ENCODE measurements around the gene MAP3K12. TPM values are rescaled to one million over a fixed set of nuclear protein-coding genes. Genes with fewer than 3 reads are reported as not detected.

The MAP3K12 gene
- total and polyA plus RNA-seq, 2 of the 4 experiments (the other 2 are of a cell fraction): 29.0 to 52.5 TPM

DNA sequence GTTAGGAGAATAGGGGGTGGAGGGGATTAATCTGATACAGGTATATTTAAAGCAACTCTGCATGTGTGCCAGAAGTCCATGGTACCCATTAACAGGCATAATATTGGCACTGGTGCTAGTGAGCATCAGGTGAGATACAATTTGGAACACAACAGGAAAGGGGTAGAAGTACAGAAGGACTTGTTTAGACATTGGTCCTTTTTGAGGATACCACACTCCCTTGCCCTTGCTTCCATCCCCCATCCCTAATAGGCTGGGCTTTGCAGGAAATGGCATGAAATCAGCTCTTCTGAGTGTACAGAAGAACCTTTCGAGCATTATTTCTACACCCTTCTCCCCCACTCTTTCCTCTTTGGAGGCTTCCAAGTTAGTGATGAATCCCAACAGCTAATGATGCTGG, 31.0 kb downstream of the MAP3K12 start:
- H2BK15ac ChIP-seq (ENCODE audit: low read depth, low read length): no peak overlapping the region
- H4K8ac ChIP-seq (ENCODE audit: low read depth in 2 of 2, low read length in 2 of 2): no peak overlapping the region
- intact Hi-C loops (cut with micrococcal nuclease): no loop called here
- no peak overlapping the region for H2AK5ac ChIP-seq (ENCODE audit: low read depth, low read length)
- TF ChIP-seq, protein P1, sequence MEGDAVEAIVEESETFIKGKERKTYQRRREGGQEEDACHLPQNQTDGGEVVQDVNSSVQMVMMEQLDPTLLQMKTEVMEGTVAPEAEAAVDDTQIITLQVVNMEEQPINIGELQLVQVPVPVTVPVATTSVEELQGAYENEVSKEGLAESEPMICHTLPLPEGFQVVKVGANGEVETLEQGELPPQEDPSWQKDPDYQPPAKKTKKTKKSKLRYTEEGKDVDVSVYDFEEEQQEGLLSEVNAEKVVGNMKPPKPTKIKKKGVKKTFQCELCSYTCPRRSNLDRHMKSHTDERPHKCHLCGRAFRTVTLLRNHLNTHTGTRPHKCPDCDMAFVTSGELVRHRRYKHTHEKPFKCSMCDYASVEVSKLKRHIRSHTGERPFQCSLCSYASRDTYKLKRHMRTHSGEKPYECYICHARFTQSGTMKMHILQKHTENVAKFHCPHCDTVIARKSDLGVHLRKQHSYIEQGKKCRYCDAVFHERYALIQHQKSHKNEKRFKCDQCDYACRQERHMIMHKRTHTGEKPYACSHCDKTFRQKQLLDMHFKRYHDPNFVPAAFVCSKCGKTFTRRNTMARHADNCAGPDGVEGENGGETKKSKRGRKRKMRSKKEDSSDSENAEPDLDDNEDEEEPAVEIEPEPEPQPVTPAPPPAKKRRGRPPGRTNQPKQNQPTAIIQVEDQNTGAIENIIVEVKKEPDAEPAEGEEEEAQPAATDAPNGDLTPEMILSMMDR (conservative IDR thresholded peaks at IDR 0.05; ENCODE audit: low read depth, low read length): no peak
- TF ChIP-seq CEBPB (IDR thresholded peaks at IDR 0.05; ENCODE audit: low read depth, low read length) (no peak), POLR2A (IDR thresholded peaks at IDR 0.05; ENCODE audit: low read depth, low read length) (no peak), RFX5 (IDR thresholded peaks at IDR 0.05; ENCODE audit: low read depth, low read length) (no peak), CHD1 (IDR thresholded peaks at IDR 0.05; ENCODE audit: low read depth, low read length) (no peak), BHLHE40 (IDR thresholded peaks at IDR 0.05; ENCODE audit: low read depth, low read length) (no peak), MAZ (IDR thresholded peaks at IDR 0.05; ENCODE audit: borderline replicate concordance, low read depth, low read length) (no peak), MAFK (IDR thresholded peaks at IDR 0.05; ENCODE audit: low read depth, low read length) (no peak), SMC3 (IDR thresholded peaks at IDR 0.05; ENCODE audit: low read depth, low read length) (no peak), FOS (IDR thresholded peaks at IDR 0.05; ENCODE audit: low read depth, low read length) (no peak), MXI1 (IDR thresholded peaks at IDR 0.05; ENCODE audit: borderline replicate concordance, low read depth, low read length) (no peak), RAD21 (IDR thresholded peaks at IDR 0.05; ENCODE audit: low read length) (no peak), RCOR1 (IDR thresholded peaks at IDR 0.05; ENCODE audit: insufficient replicate concordance, low read length) (no peak), NFE2L2 (IDR thresholded peaks at IDR 0.05; ENCODE audit: low read depth, low read length) (no peak)
- TF ChIP-seq, protein P2, sequence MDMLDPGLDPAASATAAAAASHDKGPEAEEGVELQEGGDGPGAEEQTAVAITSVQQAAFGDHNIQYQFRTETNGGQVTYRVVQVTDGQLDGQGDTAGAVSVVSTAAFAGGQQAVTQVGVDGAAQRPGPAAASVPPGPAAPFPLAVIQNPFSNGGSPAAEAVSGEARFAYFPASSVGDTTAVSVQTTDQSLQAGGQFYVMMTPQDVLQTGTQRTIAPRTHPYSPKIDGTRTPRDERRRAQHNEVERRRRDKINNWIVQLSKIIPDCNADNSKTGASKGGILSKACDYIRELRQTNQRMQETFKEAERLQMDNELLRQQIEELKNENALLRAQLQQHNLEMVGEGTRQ (IDR thresholded peaks at IDR 0.05; ENCODE audit: low read depth, low read length): no peak
- TF ChIP-seq, protein P3, sequence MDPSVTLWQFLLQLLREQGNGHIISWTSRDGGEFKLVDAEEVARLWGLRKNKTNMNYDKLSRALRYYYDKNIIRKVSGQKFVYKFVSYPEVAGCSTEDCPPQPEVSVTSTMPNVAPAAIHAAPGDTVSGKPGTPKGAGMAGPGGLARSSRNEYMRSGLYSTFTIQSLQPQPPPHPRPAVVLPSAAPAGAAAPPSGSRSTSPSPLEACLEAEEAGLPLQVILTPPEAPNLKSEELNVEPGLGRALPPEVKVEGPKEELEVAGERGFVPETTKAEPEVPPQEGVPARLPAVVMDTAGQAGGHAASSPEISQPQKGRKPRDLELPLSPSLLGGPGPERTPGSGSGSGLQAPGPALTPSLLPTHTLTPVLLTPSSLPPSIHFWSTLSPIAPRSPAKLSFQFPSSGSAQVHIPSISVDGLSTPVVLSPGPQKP (IDR thresholded peaks at IDR 0.05; ENCODE audit: borderline replicate concordance, low read depth, low read length): no peak
- no peaks in the 10 kb centered on the region for H3K27me3 ChIP-seq (ENCODE audit: control insufficient read depth, insufficient read depth, low read length)
- no peak overlapping the region for H3K56ac ChIP-seq (ENCODE audit: extremely low read depth, insufficient read depth, low read length)
- H2AK9ac ChIP-seq (replicated peaks; ENCODE audit: low read depth, low read length, poor library complexity): no peak overlapping the region
- H2BK5ac ChIP-seq (ENCODE audit: low read depth, low read length, poor library complexity, severe bottlenecking): no peak overlapping the region
- no peak overlapping the region for H3K4me2 ChIP-seq (ENCODE audit: low read depth, low read length)
- no peak overlapping the region for H3K4ac ChIP-seq (ENCODE audit: low read depth, low read length)
- H2AFZ ChIP-seq (replicated peaks; ENCODE audit: low read length, poor library complexity): no peak overlapping the region
- H3K23ac ChIP-seq (ENCODE audit: low read depth, low read length): no peak overlapping the region
- ChIA-PET CTCF (interaction anchor here (0.6 kb wide), 1 partner anchor 11 kb away, joined by 3 read pairs; no protein-coding TSS in a partner anchor), POLR2A (ENCODE audit: unreplicated experiment) (no interaction called here)
- DNase-seq (no peak), ATAC-seq (ENCODE audit: low read depth) (no peak)
- no peak overlapping the region for H3K9ac ChIP-seq (ENCODE audit: low read depth, low read length)
- no peak overlapping the region for H4K5ac ChIP-seq (ENCODE audit: low read depth, low read length)
- H3K27ac ChIP-seq (ENCODE audit: insufficient read depth, low read length): no peak overlapping the region
- no CpG with 5 or more reads among the region's 1 CpG for WGBS, 2 experiments (ENCODE audit: extremely low coverage in 2 of 2, insufficient read length in 1 of 2)
- H3K79me1 ChIP-seq (ENCODE audit: low read depth in 1 of 2, low read length in 2 of 2): peaks cover 40 to 73% of the 10 kb centered on the region in 2 experiments
- H3K36me3 ChIP-seq (ENCODE audit: control insufficient read depth, insufficient read depth, low read length): peaks cover 84% of the 10 kb centered on the region
- peaks cover 5% of the 10 kb centered on the region; the same call in 1 of the 2 replicates for H3K4me1 ChIP-seq (ENCODE audit: control insufficient read depth, insufficient read depth, low read length)
- H4K20me1 ChIP-seq (ENCODE audit: insufficient read depth, low read length): peaks cover 82% of the 10 kb centered on the region
- no peak overlapping the region for H3K18ac ChIP-seq (ENCODE audit: low read depth, low read length)
- H4K91ac ChIP-seq (ENCODE audit: insufficient read depth, low read depth, low read length): no peak overlapping the region
- no peaks in the 10 kb centered on the region; the same call in 1 of the 2 replicates for H3K9me1 ChIP-seq (ENCODE audit: insufficient read depth, low read length)
- dilution Hi-C loops (cut with HindIII; ENCODE audit: low sequenced_read_pairs, unreplicated experiment): no loop called here
- H3K9me3 ChIP-seq (ENCODE audit: control insufficient read depth, insufficient read depth, low read length): no peaks in the 10 kb centered on the region
- TSS peak; percentile 49 for BruUV-seq (replicated peaks)
- H2BK120ac ChIP-seq (ENCODE audit: low read depth, low read length): no peak overlapping the region
- no peak overlapping the region for H2BK20ac ChIP-seq (ENCODE audit: low read depth, low read length)
- in situ Hi-C loops (cut with MboI; ENCODE audit: low sequenced_read_pairs): no loop called here
- H3K14ac ChIP-seq (replicated peaks; ENCODE audit: low read depth, low read length): no peak overlapping the region
- H3K4me3 ChIP-seq (ENCODE audit: insufficient read depth, low read depth, low read length): no peak overlapping the region

All from IMR-90 (cell line).